ENCODE data around the gene CEP104. TPM values are rescaled to one million over a fixed set of nuclear protein-coding genes. Genes with fewer than 3 reads are reported as not detected.

Gene CEP104
- total and polyA plus RNA-seq, 9 of the 15 experiments (the other 6 are each of a cell fraction or from before 2014, with no cell fraction given), result 11.2 to 63.4 (median 42.6) TPM

DNA sequence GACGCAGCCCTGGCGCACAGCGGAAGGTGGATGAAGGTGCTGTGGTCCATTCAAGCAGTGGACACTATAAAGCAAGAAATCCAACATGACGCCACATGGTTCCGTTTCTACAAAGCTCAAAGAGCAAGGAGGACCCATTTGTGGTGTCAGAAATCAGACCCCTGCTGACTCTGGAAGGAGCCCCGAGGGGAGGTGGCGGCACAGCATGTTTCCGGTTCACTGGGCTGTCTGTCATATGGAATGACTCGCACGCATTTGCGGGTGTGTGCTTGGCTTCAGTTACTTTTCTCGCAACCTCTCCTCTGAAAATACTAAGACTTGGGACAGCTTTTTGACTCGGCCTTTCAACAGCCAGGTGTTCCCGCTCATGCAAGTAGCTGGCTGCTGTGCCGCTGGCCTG lies 31.7 kb downstream of the CEP104 start:
- H4K20me1 ChIP-seq (replicated peaks; ENCODE audit: control insufficient read depth, insufficient read depth, low read length), result no peaks in the 10 kb centered on the region

DNA sequence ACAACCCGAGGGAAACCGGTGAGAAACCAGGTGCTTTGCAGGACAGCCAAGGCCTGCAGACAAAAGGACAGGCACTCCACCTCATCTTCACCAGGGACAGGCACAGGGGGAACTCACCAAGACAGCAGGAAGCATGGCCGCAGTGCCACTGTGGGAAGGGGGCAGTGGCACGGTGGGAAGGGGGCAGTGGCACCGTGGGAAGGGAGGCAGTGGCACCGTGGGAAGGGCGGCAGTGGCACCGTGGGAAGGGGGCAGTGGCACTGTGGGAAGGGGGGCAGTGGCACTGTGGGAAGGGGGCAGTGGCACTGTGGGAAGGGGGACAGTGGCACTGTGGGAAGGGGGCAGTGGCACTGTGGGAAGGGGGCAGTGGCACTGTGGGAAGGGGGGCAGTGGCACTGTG lies 32.4 kb downstream of the CEP104 start:
- no peak overlapping the region for H3K4me3 ChIP-seq
- H3K36me3 ChIP-seq (ENCODE audit: control insufficient read depth, insufficient read depth, low read length), result peaks cover 86% of the 10 kb centered on the region; the same call in 2 of the 3 replicates
- H4K20me1 ChIP-seq (replicated peaks; ENCODE audit: control insufficient read depth, insufficient read depth, low read length), result no peaks in the 10 kb centered on the region
- no peak overlapping the region for H3K9ac ChIP-seq (ENCODE audit: insufficient read depth in 1 of 2, low read depth in 2 of 2, low read length in 2 of 2)
- H3K79me2 ChIP-seq (ENCODE audit: control insufficient read depth, insufficient read depth, low read length), result no peaks in the 10 kb centered on the region
- BruUV-seq (replicated peaks), result no TSS peak
- H3K9me1 ChIP-seq (ENCODE audit: control insufficient read depth, insufficient read depth, low read length), result peaks cover 7% of the 10 kb centered on the region
- intact Hi-C loops (cut with micrococcal nuclease) (no loop called here), in situ Hi-C loops (cut with MboI) (no loop called here)
- H2AFZ ChIP-seq (ENCODE audit: low read depth, low read length), result no peak overlapping the region
- no peak overlapping the region for H3K27ac ChIP-seq (ENCODE audit: extremely low read depth, low read depth, low read length)
- H3K4me2 ChIP-seq (ENCODE audit: insufficient read depth, low read length), result no peak overlapping the region
- ChIA-PET POLR2A (no interaction called here), CTCF (ENCODE audit: low intra/inter-chr PET ratio) (no interaction called here)
- peaks cover 7 to 22% of the 10 kb centered on the region in 2 experiments; a peak in 4 of 5 replicates for H3K4me1 ChIP-seq (replicated peaks in 1 of 2; ENCODE audit: control insufficient read depth in 2 of 2, insufficient read depth in 2 of 2, low read length in 2 of 2)
- WGBS (ENCODE audit: insufficient coverage, low coverage, missing lambda C conversion rate), result 83% methylated on average over 3 of the region's 8 CpGs
- no peak for ATAC-seq
- no peaks in the 10 kb centered on the region for H3K27me3 ChIP-seq (ENCODE audit: control insufficient read depth in 2 of 2, insufficient read depth in 2 of 2, low read length in 2 of 2)
- no peak for DNase-seq (ENCODE audit: extremely low read depth in 1 of 4, low spot score in 3 of 4)
- no peak for TF ChIP-seq HMG20B (CRISPR knock-in tag; IDR thresholded peaks at IDR 0.05)
- no peak for TF ChIP-seq ZNF551 (CRISPR knock-in tag; IDR thresholded peaks at IDR 0.05)
- FAIRE-seq, result no peak
- no peaks in the 10 kb centered on the region for H3K9me3 ChIP-seq (replicated peaks; ENCODE audit: control insufficient read depth, insufficient read depth, low read depth, low read length)

More for the DNA sequence above, 31.7 kb downstream of the CEP104 start:
- ChIA-PET CTCF (ENCODE audit: low intra/inter-chr PET ratio) (no interaction called here), POLR2A (no interaction called here)
- Histone ChIP-seq H3K9ac (ENCODE audit: insufficient read depth in 1 of 2, low read depth in 2 of 2, low read length in 2 of 2) (no peak overlapping the region), H3K9me1 (ENCODE audit: control insufficient read depth, insufficient read depth, low read length) (peaks cover 7% of the 10 kb centered on the region), H3K4me1 (replicated peaks in 1 of 2; ENCODE audit: control insufficient read depth in 2 of 2, insufficient read depth in 2 of 2, low read length in 2 of 2) (peaks cover 7 to 22% of the 10 kb centered on the region in 2 experiments; a peak in 4 of 5 replicates), H2AFZ (ENCODE audit: low read depth, low read length) (no peak overlapping the region), H3K36me3 (ENCODE audit: control insufficient read depth, insufficient read depth, low read length) (peaks cover 87% of the 10 kb centered on the region; the same call in 2 of the 3 replicates), H3K79me2 (ENCODE audit: control insufficient read depth, insufficient read depth, low read length) (no peaks in the 10 kb centered on the region), H3K4me2 (ENCODE audit: insufficient read depth, low read length) (no peak overlapping the region), H3K27me3 (ENCODE audit: control insufficient read depth in 2 of 2, insufficient read depth in 2 of 2, low read length in 2 of 2) (no peaks in the 10 kb centered on the region), H3K27ac (ENCODE audit: extremely low read depth, low read depth, low read length) (no peak overlapping the region), H3K4me3 (no peak overlapping the region), H3K9me3 (replicated peaks; ENCODE audit: control insufficient read depth, insufficient read depth, low read depth, low read length) (no peaks in the 10 kb centered on the region)
- DNase-seq (ENCODE audit: extremely low read depth in 1 of 4, low spot score in 3 of 4) (no peak), FAIRE-seq (no peak), ATAC-seq (no peak)
- no peak for TF ChIP-seq CHD2 (IDR thresholded peaks at IDR 0.05; ENCODE audit: low read depth, low read length)
- WGBS (ENCODE audit: insufficient coverage, low coverage, missing lambda C conversion rate), result 82% methylated on average over 15 of the region's 15 CpGs
- BruUV-seq (replicated peaks), result no TSS peak
- intact Hi-C loops (cut with micrococcal nuclease), result no loop called here
- in situ Hi-C loops (cut with MboI), result no loop called here
